GM06990 (cell line): ENCODE measurements around the gene CD34.

Experiments
- DNase-seq: peaks from one replicate; pipeline ENCODE4 v3.0.0-alpha.2; 2011; ENCODE audit not compliant: insufficient read length; ENCODE audit errors: extremely low read depth
- H3K27me3 ChIP-seq: replicated peaks from 2 replicates; pipeline ENCODE4 v1.6.0; 2011; ENCODE audit warnings: low read length; ENCODE audit not compliant: control insufficient read depth, insufficient read depth
- H3K36me3 ChIP-seq: 2 replicates; pipeline ENCODE4 v1.5.1; 2011; ENCODE audit warnings: low read length; ENCODE audit not compliant: control insufficient read depth, insufficient read depth
- H3K4me3 ChIP-seq: replicated peaks from 2 replicates; pipeline ENCODE4 v1.5.1; 2011; ENCODE audit warnings: low read depth, mild to moderate bottlenecking, control low read depth, low read length
- CTCF ChIP-seq: IDR thresholded peaks from 2 replicates; pipeline ENCODE4 v1.5.1; 2011; ENCODE audit warnings: low read length, control low read depth, mild to moderate bottlenecking, inconsistent platforms; ENCODE audit not compliant: insufficient read depth, poor library complexity, severe bottlenecking

Gene CD34

DNA sequence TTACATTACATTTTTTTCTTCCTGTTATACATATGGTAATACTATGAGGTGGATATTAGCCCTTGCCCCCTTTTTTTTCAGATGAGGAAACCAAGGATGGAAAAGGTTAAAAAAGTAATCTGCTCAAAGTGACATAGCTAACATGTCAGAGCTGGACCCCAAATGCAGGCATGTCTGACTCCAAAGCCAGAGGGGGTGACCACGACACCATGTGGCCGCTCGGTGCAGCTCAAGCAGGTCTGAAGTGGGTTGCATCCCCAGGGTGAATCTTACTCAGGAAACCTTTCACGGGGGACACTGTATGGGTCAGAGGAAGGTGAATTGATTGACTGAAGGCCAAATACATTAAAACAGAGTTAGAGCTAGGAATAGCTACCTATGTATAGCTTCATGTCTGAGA lies 34.8 kb downstream of the CD34 start:
- Histone ChIP-seq H3K4me3 (no peak overlapping the region), H3K27me3 (no peaks in the 10 kb centered on the region; the same call in 1 of the 2 replicates), H3K36me3 (no peaks in the 10 kb centered on the region)
- TF ChIP-seq CTCF = peak; percentile 77
- DNase-seq = no peak

GRCh38 chr1:207875532-207875931 lies 35.4 kb downstream of the CD34 start:
- no peak overlapping the region for H3K4me3 ChIP-seq
- TF ChIP-seq CTCF = no peak
- H3K36me3 ChIP-seq = no peaks in the 10 kb centered on the region
- H3K27me3 ChIP-seq = no peaks in the 10 kb centered on the region; the same call in 1 of the 2 replicates
- no peak for DNase-seq

DNA sequence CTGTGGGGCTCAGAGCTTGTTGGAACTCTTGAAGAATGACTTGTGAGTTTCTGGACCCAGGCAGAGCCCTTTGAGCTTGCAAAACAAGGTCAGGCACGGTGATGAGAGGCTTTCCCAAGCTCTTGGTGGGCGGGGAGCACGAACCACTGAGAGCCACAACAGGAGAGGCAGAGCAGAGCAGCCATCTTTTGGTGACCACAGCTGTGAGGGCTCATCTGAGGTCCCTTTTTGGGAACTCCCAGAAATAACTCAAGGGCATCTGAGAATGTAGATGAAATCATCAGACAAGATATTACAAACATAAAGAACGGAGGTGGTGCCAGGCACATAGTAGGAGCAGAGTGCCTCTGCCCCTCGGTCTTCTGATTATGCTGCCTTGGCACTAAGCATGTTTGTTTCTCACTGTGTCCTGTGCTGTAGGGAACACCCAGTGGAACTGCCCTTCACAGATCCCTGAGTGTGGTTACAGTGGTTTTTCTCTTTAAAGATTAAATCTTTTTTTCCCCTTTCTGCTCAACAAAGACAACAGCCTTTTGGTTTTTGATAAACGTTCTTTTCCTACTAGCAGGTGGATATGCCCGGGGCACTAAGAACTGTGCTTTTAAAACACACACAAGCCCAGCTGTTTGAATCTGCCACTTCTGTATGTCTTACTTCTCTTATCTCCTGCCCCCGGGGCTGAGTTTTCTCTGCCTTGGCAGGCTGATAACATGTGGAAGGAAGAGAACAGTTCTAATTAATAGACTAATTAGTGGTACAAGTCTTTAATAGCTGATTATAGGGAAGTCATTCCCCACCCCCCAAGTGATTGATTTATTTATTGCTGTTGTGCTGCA lies 37.7 kb downstream of the CD34 start:
- TF ChIP-seq CTCF = no peak
- no peak overlapping the region for H3K4me3 ChIP-seq
- DNase-seq = no peak
- no peaks in the 10 kb centered on the region for H3K36me3 ChIP-seq
- H3K27me3 ChIP-seq = no peaks in the 10 kb centered on the region

DNA sequence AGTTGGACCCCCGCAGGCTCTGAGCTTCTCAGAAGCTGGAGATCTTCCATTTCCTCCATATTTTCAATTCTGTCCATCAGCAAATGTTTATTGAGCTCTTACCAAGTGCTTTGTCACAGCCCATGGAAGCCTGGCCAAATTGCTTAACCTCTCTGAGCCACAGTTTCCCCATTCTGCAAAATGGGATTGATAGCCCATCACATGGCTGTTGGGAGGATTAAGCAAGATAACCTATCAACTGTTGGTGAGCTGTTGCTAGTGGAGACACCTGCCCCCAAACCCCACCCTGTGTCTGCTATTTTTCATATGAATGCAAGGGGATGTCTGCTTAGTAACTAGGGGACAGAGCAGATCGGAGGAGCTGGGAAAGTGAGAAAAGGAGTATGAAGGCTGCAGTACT lies 38.3 kb downstream of the CD34 start:
- no peak for DNase-seq
- Histone ChIP-seq H3K36me3 (no peaks in the 10 kb centered on the region), H3K27me3 (no peaks in the 10 kb centered on the region), H3K4me3 (no peak overlapping the region)
- TF ChIP-seq CTCF = no peak

GRCh38 chr1:207871117-207871649 lies 39.7 kb downstream of the CD34 start:
- no peak for DNase-seq
- H3K27me3 ChIP-seq = no peaks in the 10 kb centered on the region

More at GRCh38 chr1:207871117-207871649, 39.7 kb downstream of the CD34 start:
- Histone ChIP-seq H3K36me3 (no peaks in the 10 kb centered on the region), H3K4me3 (no peak overlapping the region)
- TF ChIP-seq CTCF = no peak
